AG09309 (cell line): Measurements from ENCODE around the gene SYNPO2L.

Experiments used
- DNase-seq: peaks from one replicate; pipeline ENCODE4 v3.0.0-alpha.2; 2010; ENCODE audit warnings: low read depth
- H3K4me3 ChIP-seq: 2 replicates; pipeline ENCODE4 v1.5.1; 2011; ENCODE audit warnings: mild to moderate bottlenecking, low read depth, low read length, moderate library complexity; ENCODE audit not compliant: control insufficient read depth
- CTCF ChIP-seq: IDR thresholded peaks from 2 replicates; pipeline ENCODE4 v1.5.1; 2011; ENCODE audit warnings: mild to moderate bottlenecking, low read depth, low read length, inconsistent platforms; ENCODE audit not compliant: insufficient read depth, control insufficient read depth; ENCODE audit errors: missing control alignments

The SYNPO2L gene

GRCh38 chr10:73614720-73615119 is 41.1 kb downstream of the SYNPO2L start:
- no peak for TF ChIP-seq CTCF
- DNase-seq = no peak
- H3K4me3 ChIP-seq = no peak overlapping the region

GRCh38 chr10:73609116-73609515 is 46.7 kb downstream of the SYNPO2L start:
- TF ChIP-seq CTCF = no peak
- no peak for DNase-seq
- H3K4me3 ChIP-seq = no peak overlapping the region

DNA sequence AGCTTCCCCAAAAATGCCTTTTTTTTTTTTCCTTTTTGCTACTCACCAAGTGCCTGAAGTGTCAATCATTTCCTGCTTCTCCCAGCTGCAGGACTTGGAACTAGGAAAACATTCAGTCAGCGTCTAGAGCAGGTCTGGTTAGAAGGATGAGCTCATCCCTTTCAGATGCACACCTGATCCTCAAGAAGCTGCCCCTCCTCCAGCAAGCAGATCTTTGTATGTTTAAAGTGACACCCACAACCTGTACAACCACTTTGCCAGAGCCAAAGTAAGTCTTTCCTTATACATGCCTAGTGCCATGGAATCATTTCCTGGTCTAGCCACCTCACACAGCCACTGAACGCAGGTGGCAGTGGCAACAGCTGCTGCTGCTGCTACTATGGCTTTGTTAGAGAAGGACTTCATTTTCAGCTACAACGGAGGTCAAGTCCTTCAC is 54.3 kb downstream of the SYNPO2L start:
- TF ChIP-seq CTCF = no peak
- H3K4me3 ChIP-seq = no peak overlapping the region
- no peak for DNase-seq

DNA sequence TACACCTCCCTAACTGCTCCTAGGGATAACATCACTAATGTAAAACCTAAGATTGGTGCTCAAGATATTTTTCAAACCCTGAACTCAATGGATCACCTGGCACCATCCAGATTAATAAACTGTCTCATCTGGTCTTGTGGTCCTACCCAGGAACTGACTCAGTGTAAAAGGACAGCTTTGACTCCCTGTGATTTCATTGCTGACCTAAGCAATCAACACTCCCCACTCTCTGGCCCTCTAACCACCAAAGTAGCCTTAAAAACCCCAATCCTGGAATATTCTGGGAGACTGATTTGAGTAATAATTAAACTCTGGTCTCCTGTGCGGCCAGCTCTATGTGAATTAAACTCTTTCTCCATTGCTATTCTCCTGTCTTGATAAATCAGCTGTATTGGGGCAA is 58.5 kb downstream of the SYNPO2L start:
- no peak for DNase-seq
- no peak overlapping the region for H3K4me3 ChIP-seq
- no peak for TF ChIP-seq CTCF
